ENCODE data around the gene MATK.
"Not testable (repeated sequence)": the region's sequence is repeated elsewhere in the genome, so short reads cannot be mapped to it uniquely, and the experiment has no call there.

The MATK gene

DNA sequence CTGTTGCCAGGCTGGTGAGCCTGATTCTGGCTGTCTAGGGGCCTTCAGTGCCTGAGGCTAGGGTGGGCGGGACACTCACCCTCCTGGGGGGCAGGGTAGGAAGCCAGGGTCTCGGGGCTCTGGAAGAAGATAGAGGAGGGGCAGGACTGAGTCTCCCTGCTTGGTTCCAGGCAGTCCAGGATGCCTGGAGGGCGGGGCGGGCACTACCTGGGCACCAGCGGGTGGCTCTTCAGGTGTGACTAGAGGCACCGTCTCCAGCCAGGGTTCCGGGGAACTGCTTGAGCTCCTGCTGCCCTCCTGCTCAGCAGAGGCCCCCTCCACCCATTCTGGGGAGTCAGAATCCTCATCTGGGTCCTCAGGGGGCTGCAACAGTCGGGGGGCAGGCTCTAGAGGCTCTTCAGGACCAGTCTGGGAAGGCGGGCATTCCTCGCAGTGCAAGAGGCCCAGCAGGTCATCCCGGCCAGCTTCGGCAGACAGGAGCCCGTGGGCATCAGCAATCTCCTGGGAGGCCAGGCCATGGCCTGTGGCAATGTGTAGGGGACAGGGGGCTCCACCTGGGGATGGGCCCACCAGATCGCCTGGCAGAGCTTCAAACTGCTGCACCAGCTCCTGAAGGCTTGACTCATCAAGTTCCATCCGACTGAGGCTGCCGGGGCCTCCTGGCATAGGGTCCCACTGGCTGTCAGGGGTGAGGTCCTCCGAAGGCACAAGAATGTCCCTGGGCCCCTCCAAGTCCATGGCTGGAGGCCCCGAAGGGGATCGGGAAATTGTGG lies 26.5 kb downstream of the MATK start:
- Histone ChIP-seq H2BK15ac (replicated peaks; ENCODE audit: low read depth) (no peak overlapping the region), H3K27ac (ENCODE audit: low read depth, low read length) (no peak overlapping the region), H3K18ac (ENCODE audit: low read length) (no peak overlapping the region), H3K79me2 (ENCODE audit: control insufficient read depth, insufficient read depth, low read length) (peaks cover 4% of the 10 kb centered on the region), H3K56ac (ENCODE audit: low read length) (no peak overlapping the region), H3K4me3 (ENCODE audit: low read length) (no peak overlapping the region), H3K4ac (ENCODE audit: low read depth, low read length) (no peak overlapping the region), H3K4me2 (ENCODE audit: low read length) (no peak overlapping the region), H2BK5ac (ENCODE audit: low read length) (no peak overlapping the region), H2AK5ac (ENCODE audit: low read length) (no peak overlapping the region), H3K36me3 (ENCODE audit: control insufficient read depth, insufficient read depth, low read length) (no peaks in the 10 kb centered on the region), H4K5ac (ENCODE audit: low read length) (no peak overlapping the region), H3K23ac (ENCODE audit: low read length) (no peak overlapping the region), H3K27me3 (ENCODE audit: insufficient read depth, low read length, poor library complexity) (no peaks in the 10 kb centered on the region), H3K4me1 (ENCODE audit: control insufficient read depth, low read depth, low read length) (no peaks in the 10 kb centered on the region), H2BK120ac (ENCODE audit: low read depth, low read length) (no peak overlapping the region), H3K79me1 (ENCODE audit: low read length) (peaks cover 4% of the 10 kb centered on the region), H4K8ac (ENCODE audit: low read depth, low read length) (no peak overlapping the region), H3K9ac (ENCODE audit: low read length) (no peak overlapping the region)
- no peak for DNase-seq
- no CpG with 5 or more reads among the region's 19 CpGs for WGBS (ENCODE audit: extremely low coverage, insufficient coverage, low lambda C conversion rate)

DNA sequence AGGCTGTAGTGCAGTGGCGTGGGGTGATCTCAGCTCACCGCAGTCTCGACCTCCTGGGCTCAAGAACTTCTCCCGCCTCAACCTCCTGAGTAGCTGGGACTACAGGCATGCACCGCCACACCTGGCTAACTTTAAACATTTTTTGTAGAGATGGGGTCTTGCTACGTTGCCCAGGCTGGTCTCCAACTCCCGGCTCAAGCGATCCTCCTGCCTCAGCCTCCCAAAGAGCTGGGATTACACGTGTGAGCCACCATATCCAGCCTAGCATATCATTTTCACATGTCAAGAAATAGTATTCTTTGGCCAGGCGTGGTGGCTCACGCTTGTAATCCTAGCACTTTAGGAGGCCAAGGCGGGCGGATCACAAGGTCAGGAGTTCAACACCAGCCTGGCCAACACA lies 27.9 kb downstream of the MATK start:
- H3K27ac ChIP-seq (ENCODE audit: low read depth, low read length); H3K79me2 ChIP-seq (ENCODE audit: control insufficient read depth, insufficient read depth, low read length); H3K23ac ChIP-seq (ENCODE audit: low read length); H3K4me1 ChIP-seq (ENCODE audit: control insufficient read depth, low read depth, low read length); H4K5ac ChIP-seq (ENCODE audit: low read length); DNase-seq; H2BK15ac ChIP-seq (replicated peaks; ENCODE audit: low read depth); H2BK120ac ChIP-seq (ENCODE audit: low read depth, low read length); H3K9ac ChIP-seq (ENCODE audit: low read length); H3K4ac ChIP-seq (ENCODE audit: low read depth, low read length); H2AK5ac ChIP-seq (ENCODE audit: low read length); H3K4me3 ChIP-seq (ENCODE audit: low read length); H2BK5ac ChIP-seq (ENCODE audit: low read length); H3K4me2 ChIP-seq (ENCODE audit: low read length); H3K18ac ChIP-seq (ENCODE audit: low read length); H3K36me3 ChIP-seq (ENCODE audit: control insufficient read depth, insufficient read depth, low read length); H3K27me3 ChIP-seq (ENCODE audit: insufficient read depth, low read length, poor library complexity); H3K56ac ChIP-seq (ENCODE audit: low read length); H4K8ac ChIP-seq (ENCODE audit: low read depth, low read length); H3K79me1 ChIP-seq (ENCODE audit: low read length): not testable (repeated sequence)
- WGBS (ENCODE audit: extremely low coverage, insufficient coverage, low lambda C conversion rate): no CpG with 5 or more reads among the region's 13 CpGs

DNA sequence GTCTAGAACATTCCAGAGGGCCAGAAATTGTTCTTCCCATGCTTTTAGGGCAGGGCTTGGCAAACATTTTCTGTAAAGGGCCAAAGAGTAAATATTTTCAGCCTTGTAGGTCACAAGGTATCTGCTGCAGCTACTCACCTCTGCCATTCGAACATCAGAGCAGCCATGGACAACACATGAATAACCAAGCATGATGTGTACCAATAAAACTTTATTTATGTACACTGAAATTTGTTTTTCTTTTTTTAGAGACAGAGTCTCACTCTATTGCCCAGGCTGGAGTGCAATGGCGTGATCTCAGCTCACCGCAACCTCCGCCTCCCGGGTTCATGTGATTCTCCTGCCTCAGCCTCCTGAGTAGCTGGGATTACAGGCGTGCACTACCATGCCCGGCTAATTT lies 28.5 kb downstream of the MATK start:
- H3K79me2 ChIP-seq (ENCODE audit: control insufficient read depth, insufficient read depth, low read length); H3K4ac ChIP-seq (ENCODE audit: low read depth, low read length); H3K27me3 ChIP-seq (ENCODE audit: insufficient read depth, low read length, poor library complexity); H3K18ac ChIP-seq (ENCODE audit: low read length); H2BK15ac ChIP-seq (replicated peaks; ENCODE audit: low read depth); H3K36me3 ChIP-seq (ENCODE audit: control insufficient read depth, insufficient read depth, low read length); H3K4me2 ChIP-seq (ENCODE audit: low read length); H3K4me3 ChIP-seq (ENCODE audit: low read length); H3K79me1 ChIP-seq (ENCODE audit: low read length); H4K5ac ChIP-seq (ENCODE audit: low read length); H2AK5ac ChIP-seq (ENCODE audit: low read length); H2BK5ac ChIP-seq (ENCODE audit: low read length); H3K4me1 ChIP-seq (ENCODE audit: control insufficient read depth, low read depth, low read length); H3K27ac ChIP-seq (ENCODE audit: low read depth, low read length); H3K23ac ChIP-seq (ENCODE audit: low read length); H3K9ac ChIP-seq (ENCODE audit: low read length); H2BK120ac ChIP-seq (ENCODE audit: low read depth, low read length); H4K8ac ChIP-seq (ENCODE audit: low read depth, low read length); H3K56ac ChIP-seq (ENCODE audit: low read length); DNase-seq: not testable (repeated sequence)
- no CpG with 5 or more reads among the region's 7 CpGs for WGBS (ENCODE audit: extremely low coverage, insufficient coverage, low lambda C conversion rate)

DNA sequence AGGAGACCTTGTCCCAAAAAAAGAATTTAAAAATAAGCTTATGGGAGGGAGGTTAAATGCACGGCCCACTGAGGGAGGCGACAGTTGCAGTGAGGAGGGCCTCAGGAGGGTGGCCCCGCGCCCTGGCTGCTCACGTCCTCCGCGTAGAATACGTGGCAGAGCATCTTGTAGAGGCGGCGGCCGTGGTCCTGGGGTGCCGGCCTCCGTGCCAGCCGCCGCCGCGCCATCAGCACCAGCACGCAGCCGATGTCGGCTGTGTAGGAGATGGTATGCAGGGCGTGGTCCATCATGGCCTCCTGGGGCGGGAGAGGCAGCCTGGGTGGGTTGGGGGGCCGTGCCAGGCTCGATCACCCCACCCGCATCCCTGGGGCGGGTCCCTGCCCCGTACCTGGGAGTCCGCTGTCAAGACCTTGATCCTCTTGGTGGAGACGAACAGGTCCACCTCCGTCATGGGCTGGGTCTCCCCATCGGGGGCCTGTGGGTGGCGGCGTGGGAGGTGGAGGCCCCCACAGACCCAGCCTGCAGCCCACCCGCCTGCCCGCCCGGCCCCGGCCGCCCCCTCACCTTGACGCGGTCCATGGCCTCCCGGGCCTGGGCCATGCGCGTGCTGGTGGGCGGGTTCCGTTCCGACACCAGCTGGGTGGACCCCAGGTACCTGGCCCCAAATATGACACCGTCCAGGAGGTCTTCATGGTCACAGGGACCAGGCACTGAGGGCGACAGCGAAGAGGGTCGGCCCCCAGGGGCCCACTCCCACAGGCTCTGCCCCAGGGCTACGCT lies 32.4 kb downstream of the MATK start:
- no CpG with 5 or more reads among the region's 51 CpGs for WGBS (ENCODE audit: extremely low coverage, insufficient coverage, low lambda C conversion rate)
- no peaks in the 10 kb centered on the region for H3K79me2 ChIP-seq (ENCODE audit: control insufficient read depth, insufficient read depth, low read length)

DNA sequence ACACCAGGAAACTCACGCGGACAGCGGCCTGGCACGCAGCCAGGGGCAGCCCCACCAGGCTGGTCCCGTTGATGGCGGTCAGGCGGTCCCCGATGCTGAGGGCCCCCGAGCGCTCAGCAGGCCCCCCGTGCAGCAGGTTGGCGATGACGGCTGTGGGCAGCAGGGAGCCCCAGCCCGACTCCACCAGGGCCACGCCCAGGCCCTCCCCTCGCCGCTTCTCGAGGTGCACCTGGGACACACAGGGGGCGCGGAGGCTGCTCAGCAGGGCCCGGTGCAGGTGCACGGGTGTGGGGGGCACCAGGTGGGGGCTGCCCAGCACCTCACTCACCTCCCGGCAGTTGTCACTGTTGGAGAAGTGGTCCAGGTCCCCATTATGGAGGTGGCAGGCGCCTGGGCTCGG lies 33.7 kb downstream of the MATK start:
- Histone ChIP-seq H3K56ac (ENCODE audit: low read length) (no peak overlapping the region), H3K4me2 (ENCODE audit: low read length) (no peak overlapping the region), H3K79me2 (ENCODE audit: control insufficient read depth, insufficient read depth, low read length) (no peaks in the 10 kb centered on the region), H3K4me1 (ENCODE audit: control insufficient read depth, low read depth, low read length) (no peaks in the 10 kb centered on the region), H3K27me3 (ENCODE audit: insufficient read depth, low read length, poor library complexity) (no peaks in the 10 kb centered on the region), H3K36me3 (ENCODE audit: control insufficient read depth, insufficient read depth, low read length) (no peaks in the 10 kb centered on the region), H2AK5ac (ENCODE audit: low read length) (no peak overlapping the region), H3K79me1 (ENCODE audit: low read length) (no peaks in the 10 kb centered on the region), H3K4ac (ENCODE audit: low read depth, low read length) (no peak overlapping the region), H2BK15ac (replicated peaks; ENCODE audit: low read depth) (no peak overlapping the region), H4K5ac (ENCODE audit: low read length) (no peak overlapping the region), H2BK120ac (ENCODE audit: low read depth, low read length) (no peak overlapping the region), H2BK5ac (ENCODE audit: low read length) (no peak overlapping the region), H3K18ac (ENCODE audit: low read length) (no peak overlapping the region), H3K23ac (ENCODE audit: low read length) (no peak overlapping the region), H3K9ac (ENCODE audit: low read length) (no peak overlapping the region), H4K8ac (ENCODE audit: low read depth, low read length) (no peak overlapping the region), H3K27ac (ENCODE audit: low read depth, low read length) (no peak overlapping the region), H3K4me3 (ENCODE audit: low read length) (no peak overlapping the region)
- no peak for DNase-seq
- no CpG with 5 or more reads among the region's 25 CpGs for WGBS (ENCODE audit: extremely low coverage, insufficient coverage, low lambda C conversion rate)

More for the DNA sequence above, 32.4 kb downstream of the MATK start:
- H2BK5ac ChIP-seq (ENCODE audit: low read length): no peak overlapping the region
- no peak overlapping the region for H3K4me2 ChIP-seq (ENCODE audit: low read length)
- no peak overlapping the region for H2BK120ac ChIP-seq (ENCODE audit: low read depth, low read length)
- H3K4me1 ChIP-seq (ENCODE audit: control insufficient read depth, low read depth, low read length): no peaks in the 10 kb centered on the region
- no peak overlapping the region for H3K23ac ChIP-seq (ENCODE audit: low read length)
- DNase-seq: no peak
- H3K36me3 ChIP-seq (ENCODE audit: control insufficient read depth, insufficient read depth, low read length): no peaks in the 10 kb centered on the region
- H3K79me1 ChIP-seq (ENCODE audit: low read length): no peaks in the 10 kb centered on the region
- H3K27ac ChIP-seq (ENCODE audit: low read depth, low read length): no peak overlapping the region
- no peak overlapping the region for H3K9ac ChIP-seq (ENCODE audit: low read length)
- no peak overlapping the region for H3K4ac ChIP-seq (ENCODE audit: low read depth, low read length)
- no peaks in the 10 kb centered on the region for H3K27me3 ChIP-seq (ENCODE audit: insufficient read depth, low read length, poor library complexity)
- H4K5ac ChIP-seq (ENCODE audit: low read length): no peak overlapping the region
- H3K56ac ChIP-seq (ENCODE audit: low read length): no peak overlapping the region
- H3K4me3 ChIP-seq (ENCODE audit: low read length): no peak overlapping the region
- no peak overlapping the region for H2BK15ac ChIP-seq (replicated peaks; ENCODE audit: low read depth)
- H3K18ac ChIP-seq (ENCODE audit: low read length): no peak overlapping the region
- H2AK5ac ChIP-seq (ENCODE audit: low read length): no peak overlapping the region
- H4K8ac ChIP-seq (ENCODE audit: low read depth, low read length): no peak overlapping the region
